HepG2 (cell line): ENCODE data around the gene FBXW8. TPM values are rescaled to one million over a fixed set of nuclear protein-coding genes. Genes with fewer than 3 reads are reported as not detected.

Experiments
- ATAC-seq: fragments of 200-7000 bp; cut with Tn5 transposase; 3 replicates; pipeline ENCODE4 v1.9.1; 2020; ENCODE audit warnings: mild to moderate bottlenecking, moderate library complexity
- BruUV-seq: library from RNA; stranded (reverse); fragments of 400-500 nt; replicated peaks from 2 replicates; lab custom pipeline; 2021; lab: Mats Ljungman, UMichigan
- CTCF ChIA-PET: fragments of 300-600 bp; formaldehyde crosslinking; extraction: SDS; loops from one replicate; lab custom pipeline; 2021; ENCODE audit warnings: low total read pairs, inconsistent platforms, low intra/inter-chr PET ratio; lab: Yijun Ruan, JAX
- POLR2A ChIA-PET: fragments of 350-600 bp; sonication (Branson Sonifier 250); formaldehyde crosslinking; loops from one replicate; lab custom pipeline; 2020; ENCODE audit warnings: antibody characterized with exemption, inconsistent platforms; lab: Yijun Ruan, JAX
- DNase-seq: peaks from one replicate; pipeline ENCODE4 v3.0.0-alpha.2; 2015; ENCODE audit warnings: low spot score
- FAIRE-seq: peaks from 3 replicates; lab custom pipeline; 2011; peaks lifted over from hg19 to GRCh38; lab: Jason Lieb, UNC
- H2AFZ ChIP-seq: one replicate; pipeline ENCODE4 v1.6.1; 2011; ENCODE audit warnings: low read length, inconsistent platforms
- H3K27ac ChIP-seq: fragments of 300-600 bp; 3 replicates; pipeline ENCODE4 v1.8.0; 2011; ENCODE audit warnings: mixed run types, mild to moderate bottlenecking, mixed read lengths, low read length, inconsistent platforms; ENCODE audit not compliant: insufficient read depth; ENCODE audit errors: extremely low read length
- H3K27me3 ChIP-seq, 2 experiments: fragments of 200-600 bp in 1 of 2; 2 replicates in 1 of 2; 3 replicates in 1 of 2; pipeline versions ENCODE4 v1.6.0 to v1.8.0; 2011; ENCODE audit warnings: low read length in 2 of 2, mild to moderate bottlenecking in 2 of 2, moderate library complexity in 2 of 2, inconsistent platforms in 1 of 2; ENCODE audit not compliant: insufficient read depth in 2 of 2, control insufficient read depth in 1 of 2
- H3K36me3 ChIP-seq, 2 experiments: fragments of 200-600 bp in 1 of 2; replicated peaks in 1 of 2; 2 replicates in 1 of 2; 3 replicates in 1 of 2; pipeline versions ENCODE4 v1.5.1 to v1.8.0; 2011; ENCODE audit warnings: low read length in 2 of 2, inconsistent platforms in 1 of 2; ENCODE audit not compliant: insufficient read depth in 2 of 2, control insufficient read depth in 1 of 2
- H3K4me1 ChIP-seq: 2 replicates; pipeline ENCODE4 v1.5.1; 2012; ENCODE audit warnings: low read length, inconsistent platforms; ENCODE audit not compliant: insufficient read depth
- H3K4me2 ChIP-seq: 2 replicates; pipeline ENCODE4 v1.6.0; 2011; ENCODE audit warnings: low read depth, low read length, inconsistent platforms
- H3K4me3 ChIP-seq, 3 experiments: fragments of 200-600 bp in 1 of 3; sonication (generic), shearing (Covaris generic) in 1 of 3; replicated peaks in 1 of 3; 2 replicates each; pipeline ENCODE4 v1.5.1; 2011 to 2016; ENCODE audit warnings: low read length in 3 of 3, inconsistent platforms in 2 of 3, low read depth in 2 of 3, mild to moderate bottlenecking in 2 of 3, control low read depth in 1 of 3, mixed read lengths in 1 of 3; ENCODE audit not compliant: insufficient read depth in 1 of 3
- H3K79me2 ChIP-seq: one replicate; pipeline ENCODE4 v1.6.1; 2011; ENCODE audit warnings: low read length, inconsistent platforms; ENCODE audit not compliant: insufficient read depth
- H3K9ac ChIP-seq: 2 replicates; pipeline ENCODE4 v1.6.0; 2011; ENCODE audit warnings: mild to moderate bottlenecking, low read depth, low read length, inconsistent platforms; ENCODE audit not compliant: insufficient read depth
- H3K9me3 ChIP-seq: 2 replicates; pipeline ENCODE4 v1.5.1; 2012; ENCODE audit warnings: mild to moderate bottlenecking, low read length
- H4K20me1 ChIP-seq: 2 replicates; pipeline ENCODE4 v1.6.0; 2011; ENCODE audit warnings: inconsistent platforms, mild to moderate bottlenecking, low read length, moderate library complexity; ENCODE audit not compliant: insufficient read depth
- ARID2 ChIP-seq: sonication (generic); formaldehyde crosslinking; IDR thresholded peaks from 2 replicates; pipeline ENCODE4 v1.8.1; 2022; ENCODE audit warnings: mild to moderate bottlenecking, missing genetic modification reagents, borderline replicate concordance
- BRF2 ChIP-seq: sonication (generic); formaldehyde crosslinking; IDR thresholded peaks from 2 replicates; pipeline ENCODE4 v1.8.1; 2022; ENCODE audit warnings: mild to moderate bottlenecking, missing genetic modification reagents
- ERF ChIP-seq: IDR thresholded peaks from 2 replicates; pipeline ENCODE4 v1.6.1; 2018; ENCODE audit warnings: missing biosample characterization, missing genetic modification reagents
- HCFC1 ChIP-seq: fragments of 150-350 bp; IDR thresholded peaks from 2 replicates; pipeline ENCODE4 v1.6.1; 2014; ENCODE audit warnings: low read depth, low read length
- HES4 ChIP-seq: sonication (generic); formaldehyde crosslinking; IDR thresholded peaks from 2 replicates; pipeline ENCODE4 v1.9.0; 2021; ENCODE audit warnings: mild to moderate bottlenecking, missing genetic modification reagents, borderline replicate concordance
- KDM5B ChIP-seq: sonication (generic); formaldehyde crosslinking; IDR thresholded peaks from 2 replicates; pipeline ENCODE4 v1.4.0; 2020; ENCODE audit warnings: missing genetic modification reagents, mild to moderate bottlenecking, borderline replicate concordance
- MEF2D ChIP-seq: sonication (generic); formaldehyde crosslinking; IDR thresholded peaks from 2 replicates; pipeline ENCODE4 v1.5.1; 2020; ENCODE audit warnings: mild to moderate bottlenecking, missing genetic modification reagents
- MXD4 ChIP-seq: IDR thresholded peaks from 2 replicates; pipeline ENCODE4 v1.6.1; 2016; ENCODE audit warnings: mild to moderate bottlenecking, missing biosample characterization, missing genetic modification reagents
- PITX1 ChIP-seq: sonication (generic); formaldehyde crosslinking; IDR thresholded peaks from 2 replicates; pipeline ENCODE4 v1.5.1; 2020; ENCODE audit warnings: mild to moderate bottlenecking, missing genetic modification reagents
- SKI ChIP-seq: fragments of 450-650 bp; IDR thresholded peaks from one replicate; pipeline ENCODE4 v1.6.1; 2018; ENCODE audit warnings: mild to moderate bottlenecking; ENCODE audit not compliant: partially characterized antibody
- TBX2 ChIP-seq: sonication (generic); formaldehyde crosslinking; IDR thresholded peaks from 2 replicates; pipeline ENCODE4 v1.5.0; 2020; ENCODE audit warnings: missing genetic modification reagents, mild to moderate bottlenecking, borderline replicate concordance
- THAP11 ChIP-seq: IDR thresholded peaks from 2 replicates; pipeline ENCODE4 v1.6.1; 2016; ENCODE audit warnings: missing biosample characterization, missing genetic modification reagents
- ZBTB49 ChIP-seq: sonication (generic); formaldehyde crosslinking; IDR thresholded peaks from 2 replicates; pipeline ENCODE4 v1.4.0; 2020; ENCODE audit warnings: missing genetic modification reagents, borderline replicate concordance
- ZBTB7A ChIP-seq: sonication (generic); formaldehyde crosslinking; IDR thresholded peaks from 2 replicates; pipeline ENCODE4 v1.8.0; 2022; ENCODE audit warnings: mild to moderate bottlenecking, missing genetic modification reagents
- ZNF143 ChIP-seq: sonication (generic); formaldehyde crosslinking; IDR thresholded peaks from 2 replicates; pipeline ENCODE4 v1.4.0; 2020; ENCODE audit warnings: missing genetic modification reagents
- WGBS: methylation state at CpG from one replicate; pipeline ENCODE4 v1.1.6; 2017; ENCODE audit warnings: low lambda C conversion rate; 5-methylcytosine and 5-hydroxymethylcytosine counted together
- in situ Hi-C: cut with HindIII; loops from 2 replicates; pipeline ENCODE4 v1.10.0; 2017; ENCODE audit warnings: low pct_unique_long_range_greater_than_20kb; ENCODE audit not compliant: extremely low pct_ligation_motif_present
- intact Hi-C: fragments of 100-400 bp; cut with micrococcal nuclease; formaldehyde crosslinking; loops from one replicate; pipeline ENCODE4 v1.10.0; 2022; ENCODE audit not compliant: unreplicated experiment
- polyA plus RNA-seq, 8 experiments: library from polyadenylated mRNA; depleted of rRNA in 3 of 8; stranded (reverse) in 7 of 8; unstranded in 1 of 8; fragments of >200 nt; fragmentation: Illumina TruSeq in 4 of 8; extraction: Trizol in 4 of 8; gene quantifications; 2 replicates each; pipeline versions ENCODE4 v1.2.1 to v1.2.3, GENCODE V29; 2011 to 2016; ENCODE audit warnings: low read depth in 4 of 8, missing spikeins in 1 of 8, mixed read lengths in 1 of 8; ENCODE audit not compliant: insufficient read depth in 1 of 8
- total RNA-seq, 5 experiments: library from RNA; depleted of rRNA; stranded (reverse); fragments of >200 nt; fragmentation: Illumina TruSeq; extraction: Trizol; gene quantifications; 2 replicates each; pipeline ENCODE4 v1.2.3, GENCODE V29; 2016; ENCODE audit warnings: low read depth in 1 of 5
- TF ChIP-seq, protein P1 (sequence below), 2 experiments: sonication (generic) in 1 of 2; formaldehyde crosslinking in 1 of 2; IDR thresholded peaks; 2 replicates each; pipeline versions ENCODE4 v1.5.1 to v1.6.1; 2011 to 2020; ENCODE audit warnings: borderline replicate concordance in 1 of 2, low read depth in 1 of 2, low read length in 1 of 2, mild to moderate bottlenecking in 1 of 2, missing genetic modification reagents in 1 of 2, moderate library complexity in 1 of 2

The FBXW8 gene
- total and polyA plus RNA-seq, 2 of the 13 experiments (the other 11 are each of a cell fraction or from before 2014, with no cell fraction given), result 5.1 to 5.9 TPM

- TF ChIP-seq TBX2 (CRISPR knock-in tag), result no peak
These were observed 19.7 kb upstream of the FBXW8 start (continued) for GRCh38 chr12:116891019-116891418.

DNA sequence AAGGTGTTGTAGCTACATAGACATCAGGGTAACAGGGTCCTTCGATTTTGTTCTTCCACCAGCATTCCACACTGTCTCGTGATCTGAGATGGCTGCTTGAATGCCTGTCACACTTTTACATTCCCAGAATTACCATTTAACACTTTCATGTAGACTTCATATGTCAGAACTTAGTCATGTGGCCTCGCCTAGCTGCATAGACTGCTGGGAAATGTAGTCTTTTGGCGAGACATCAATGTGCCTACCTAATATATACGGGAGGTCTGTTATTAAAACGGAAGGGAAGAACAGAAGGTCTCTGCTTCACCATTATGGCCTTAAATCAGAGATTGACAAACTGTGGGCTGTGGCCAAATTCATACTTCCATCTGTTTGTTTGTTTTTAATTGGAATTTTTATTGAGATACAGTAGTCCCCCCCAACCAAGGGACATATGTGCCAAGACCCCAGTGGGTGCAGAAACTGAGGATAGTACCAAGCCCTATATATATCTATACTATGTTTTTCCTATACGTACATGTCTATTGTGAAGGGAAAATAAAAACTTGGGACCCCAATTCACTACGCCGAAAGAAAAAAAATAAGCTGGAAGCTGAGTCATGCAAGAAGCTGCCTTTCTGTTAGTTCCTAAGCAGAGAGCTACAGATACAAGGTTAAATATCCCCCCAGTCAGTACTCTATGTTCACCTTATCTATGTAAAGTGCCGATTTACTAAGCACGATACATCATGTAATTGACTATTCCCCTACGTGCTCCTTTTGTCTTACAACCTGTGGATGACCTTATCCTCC is 18.2 kb upstream of the FBXW8 start:
- ATAC-seq, result no peak
- peaks cover 0 to 8% of the 10 kb centered on the region in 2 experiments; a peak in 2 of 5 replicates for H3K27me3 ChIP-seq
- H3K79me2 ChIP-seq, result no peaks in the 10 kb centered on the region
- POLR2A ChIA-PET, result no interaction called here
- H2AFZ ChIP-seq, result no peak overlapping the region
- H3K4me3 ChIP-seq, result no peak overlapping the region
- no peak for DNase-seq
- peaks cover 10% of the 10 kb centered on the region for H3K4me1 ChIP-seq
- no peak overlapping the region for H3K27ac ChIP-seq
- TF ChIP-seq ERF (CRISPR knock-in tag) (no peak), ZBTB49 (no peak), PITX1 (CRISPR knock-in tag) (no peak), BRF2 (CRISPR knock-in tag) (no peak), HES4 (CRISPR knock-in tag) (no peak), THAP11 (CRISPR knock-in tag) (peak; percentile 93), ZNF143 (CRISPR knock-in tag) (peak; percentile 82), ZBTB7A (CRISPR knock-in tag) (no peak), MXD4 (CRISPR knock-in tag) (no peak), ARID2 (CRISPR knock-in tag) (no peak), HCFC1 (peak; percentile 17; the same call in 1 of the 2 replicates), KDM5B (CRISPR knock-in tag) (no peak), MEF2D (no peak), SKI (no peak)
- TF ChIP-seq, protein P1, sequence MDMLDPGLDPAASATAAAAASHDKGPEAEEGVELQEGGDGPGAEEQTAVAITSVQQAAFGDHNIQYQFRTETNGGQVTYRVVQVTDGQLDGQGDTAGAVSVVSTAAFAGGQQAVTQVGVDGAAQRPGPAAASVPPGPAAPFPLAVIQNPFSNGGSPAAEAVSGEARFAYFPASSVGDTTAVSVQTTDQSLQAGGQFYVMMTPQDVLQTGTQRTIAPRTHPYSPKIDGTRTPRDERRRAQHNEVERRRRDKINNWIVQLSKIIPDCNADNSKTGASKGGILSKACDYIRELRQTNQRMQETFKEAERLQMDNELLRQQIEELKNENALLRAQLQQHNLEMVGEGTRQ (IDR thresholded peaks at IDR 0.05; ENCODE audit: low read depth, low read length), result no peak
- TF ChIP-seq, protein P1 (CRISPR knock-in tag; IDR thresholded peaks at IDR 0.05; ENCODE audit: borderline replicate concordance), result peak; percentile 30; the same call in 1 of the 2 replicates
- BruUV-seq, result no TSS peak
- H3K4me2 ChIP-seq, result no peak overlapping the region
- H3K36me3 ChIP-seq, result no peaks in the 10 kb centered on the region
- FAIRE-seq, result no peak
- no peaks in the 10 kb centered on the region for H4K20me1 ChIP-seq
- H3K9me3 ChIP-seq, result no peaks in the 10 kb centered on the region
- intact Hi-C loops (no loop called here), in situ Hi-C loops (no loop called here)
- no peak overlapping the region for H3K9ac ChIP-seq
- CTCF ChIA-PET, result no interaction called here
- WGBS, result 44% methylated on average over 12 of the region's 12 CpGs
